Gastrocnemius medialis (tissue), 4 donors: ENCODE results near the gene C11orf52.

ENCODE experiments used
- POLR2A ChIP-seq, 2 donors: fragments of 450-650 bp; IDR thresholded peaks; one replicate each; pipeline ENCODE4 v1.6.1; 2017; ENCODE audit warnings: antibody characterized with exemption in 2 of 2, mild to moderate bottlenecking in 2 of 2, moderate library complexity in 2 of 2
- TF ChIP-seq, protein P1 (sequence below), 5 experiments: fragments of 450-650 bp in 3 of 5; fragments of 200-600 bp in 2 of 5; sonication (generic) in 2 of 5; IDR thresholded peaks in 4 of 5; conservative IDR thresholded peaks in 1 of 5; 1 replicate in 4 of 5; 2 replicates in 1 of 5; pipeline ENCODE4 v1.5.1; 2016 to 2019; ENCODE audit warnings: antibody characterized with exemption in 5 of 5, mild to moderate bottlenecking in 3 of 5, moderate library complexity in 3 of 5

DNA sequence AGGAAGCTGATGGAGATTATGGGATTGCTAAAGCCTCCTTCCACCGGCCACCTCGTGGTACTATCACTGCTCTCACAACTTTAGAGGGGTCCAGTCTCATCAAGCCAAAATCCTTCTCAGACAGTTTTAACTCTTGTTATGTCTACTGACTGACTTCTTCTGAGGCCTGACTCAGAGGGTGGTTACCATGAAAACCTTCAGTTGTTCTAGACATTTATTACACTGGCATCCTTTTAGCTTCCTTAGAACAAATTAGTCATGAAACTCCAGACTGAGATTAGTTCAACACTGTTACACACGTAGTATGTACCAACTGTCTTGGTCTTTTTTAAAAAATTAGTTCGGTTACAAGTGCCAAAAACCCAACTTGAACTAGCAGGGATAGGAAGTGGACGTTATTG, 25.9 kb downstream of the C11orf52 start:
- TF ChIP-seq, protein P1, sequence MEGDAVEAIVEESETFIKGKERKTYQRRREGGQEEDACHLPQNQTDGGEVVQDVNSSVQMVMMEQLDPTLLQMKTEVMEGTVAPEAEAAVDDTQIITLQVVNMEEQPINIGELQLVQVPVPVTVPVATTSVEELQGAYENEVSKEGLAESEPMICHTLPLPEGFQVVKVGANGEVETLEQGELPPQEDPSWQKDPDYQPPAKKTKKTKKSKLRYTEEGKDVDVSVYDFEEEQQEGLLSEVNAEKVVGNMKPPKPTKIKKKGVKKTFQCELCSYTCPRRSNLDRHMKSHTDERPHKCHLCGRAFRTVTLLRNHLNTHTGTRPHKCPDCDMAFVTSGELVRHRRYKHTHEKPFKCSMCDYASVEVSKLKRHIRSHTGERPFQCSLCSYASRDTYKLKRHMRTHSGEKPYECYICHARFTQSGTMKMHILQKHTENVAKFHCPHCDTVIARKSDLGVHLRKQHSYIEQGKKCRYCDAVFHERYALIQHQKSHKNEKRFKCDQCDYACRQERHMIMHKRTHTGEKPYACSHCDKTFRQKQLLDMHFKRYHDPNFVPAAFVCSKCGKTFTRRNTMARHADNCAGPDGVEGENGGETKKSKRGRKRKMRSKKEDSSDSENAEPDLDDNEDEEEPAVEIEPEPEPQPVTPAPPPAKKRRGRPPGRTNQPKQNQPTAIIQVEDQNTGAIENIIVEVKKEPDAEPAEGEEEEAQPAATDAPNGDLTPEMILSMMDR (IDR thresholded peaks at IDR 0.05 in 4 of 5, conservative IDR thresholded peaks at IDR 0.05 in 1 of 5): no peak
- no peak for TF ChIP-seq POLR2A (IDR thresholded peaks at IDR 0.05)
